Activated B cell treated with CpG ODN at 0.5 μM for 24 hours (primary cell): ENCODE results near the gene ATAD1. TPM values are rescaled to one million over a fixed set of nuclear protein-coding genes. Genes with fewer than 3 reads are reported as not detected.
A peak's percentile ranks its signal among the peaks of the same experiment; 100 is the strongest.
"Not testable (repeated sequence)": the region's sequence is repeated elsewhere in the genome, so short reads cannot be mapped to it uniquely, and the experiment has no call there.

Source experiments
- ATAC-seq: fragments of 200-7000 bp; cut with Tn5 transposase; one replicate; pipeline ENCODE4 v1.10.0; 2021; ENCODE audit warnings: low read depth, mild to moderate bottlenecking, moderate library complexity
- CTCF ChIA-PET: fragments of 350-600 bp; sonication (Branson Sonifier 250); formaldehyde crosslinking; loops from one replicate; lab custom pipeline; 2021; ENCODE audit warnings: antibody characterized with exemption; lab: Charles Lee
- POLR2A ChIA-PET: fragments of 350-600 bp; sonication (Branson Sonifier 250); formaldehyde crosslinking; loops from one replicate; lab custom pipeline; 2021; ENCODE audit warnings: antibody characterized with exemption; lab: Charles Lee
- DNase-seq: peaks from one replicate; pipeline ENCODE4 v3.0.0; 2022
- H3K27ac Mint-ChIP-seq: one replicate; pipeline ENCODE4 v1.8.0; 2020; ENCODE audit warnings: mixed read lengths
- H3K27me3 Mint-ChIP-seq: one replicate; pipeline ENCODE4 v1.8.0; 2021; ENCODE audit warnings: mixed read lengths
- H3K36me3 Mint-ChIP-seq: one replicate; pipeline ENCODE4 v1.8.0; 2021; ENCODE audit warnings: low read depth, mixed read lengths
- H3K4me1 Mint-ChIP-seq: one replicate; pipeline ENCODE4 v1.8.0; 2021; ENCODE audit warnings: mixed read lengths
- H3K4me3 Mint-ChIP-seq: one replicate; pipeline ENCODE4 v1.8.0; 2020; ENCODE audit warnings: mild to moderate bottlenecking, mixed read lengths
- H3K9me3 Mint-ChIP-seq: one replicate; pipeline ENCODE4 v1.8.0; 2020; ENCODE audit warnings: mixed read lengths
- CTCF ChIP-seq: fragments of 200-600 bp; IDR thresholded peaks from one replicate; pipeline ENCODE4 v1.8.0; 2022; ENCODE audit warnings: antibody characterized with exemption, mild to moderate bottlenecking
- intact Hi-C: fragments of 100-400 bp; cut with micrococcal nuclease; formaldehyde crosslinking; loops from one replicate; pipeline ENCODE4 v1.15.1; 2024
- total RNA-seq: library from RNA; stranded (reverse); gene quantifications from 2 replicates; pipeline ENCODE4 v1.2.3, GENCODE V29; 2022

ATAD1 gene
- total RNA-seq, 1 donor from 2014 or later = 42.6 TPM

DNA sequence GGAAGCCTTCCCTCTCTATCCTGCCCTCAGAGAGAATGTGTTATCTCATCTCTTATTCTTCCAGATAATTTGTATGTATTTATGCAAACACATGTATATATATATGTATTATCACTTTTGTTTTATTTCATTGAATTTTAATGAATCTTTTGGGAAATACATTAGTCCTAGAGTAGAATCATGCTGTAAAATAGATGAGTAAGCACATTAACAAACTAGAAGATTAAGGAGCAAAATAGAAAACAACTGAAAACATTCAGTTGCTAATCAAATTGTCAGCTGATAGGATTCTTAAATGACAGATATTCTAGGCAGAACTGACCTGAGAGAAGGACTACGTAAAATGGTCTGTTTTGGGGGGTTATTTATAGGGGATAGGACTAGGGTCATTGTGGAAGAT lies 34.1 kb upstream of the ATAD1 start:
- ATAC-seq (no peak), DNase-seq (no peak)
- ChIA-PET CTCF (interaction anchor here (0.9 to 6.3 kb wide), 4 partner anchors 11 to 712 kb away, joined by 3 to 62 read pairs (median 16); no protein-coding TSS in a partner anchor), POLR2A (no interaction called here)
- H3K4me1 Mint-ChIP-seq = peaks cover 5% of the 10 kb centered on the region
- no peak overlapping the region for H3K4me3 Mint-ChIP-seq
- H3K9me3 Mint-ChIP-seq = no peaks in the 10 kb centered on the region
- no peak for TF ChIP-seq CTCF
- H3K27me3 Mint-ChIP-seq = no peaks in the 10 kb centered on the region
- no peaks in the 10 kb centered on the region for H3K36me3 Mint-ChIP-seq
- H3K27ac Mint-ChIP-seq = no peak overlapping the region
- intact Hi-C loops = loop anchor here (10.0 kb wide), 1 partner anchor 833 kb away; no protein-coding TSS in a partner anchor

- H3K27me3 Mint-ChIP-seq = no peaks in the 10 kb centered on the region
- TF ChIP-seq CTCF = no peak
- no peak overlapping the region for H3K27ac Mint-ChIP-seq
- no peak overlapping the region for H3K4me3 Mint-ChIP-seq
- H3K9me3 Mint-ChIP-seq = no peaks in the 10 kb centered on the region
- H3K4me1 Mint-ChIP-seq = peaks cover 5% of the 10 kb centered on the region
- no peaks in the 10 kb centered on the region for H3K36me3 Mint-ChIP-seq
- intact Hi-C loops = loop anchor here (1.0 to 10.0 kb wide), 2 partner anchors 703 to 834 kb away; no protein-coding TSS in a partner anchor
- ATAC-seq (peak; percentile 77), DNase-seq (no peak)
- ChIA-PET CTCF (interaction anchor here (0.9 to 6.3 kb wide), 9 partner anchors 10 to 985 kb away, joined by 3 to 62 read pairs (median 4); no protein-coding TSS in a partner anchor), POLR2A (interaction anchor here (2.3 kb wide), 1 partner anchor 12 kb away, joined by 9 read pairs; the partner anchor contains the start of genes KLLN and PTEN)
Measured at GRCh38 chr10:87850742-87851205, 32.7 kb upstream of the ATAD1 start.

GRCh38 chr10:87849001-87849400 lies 31.0 kb upstream of the ATAD1 start:
- ChIA-PET CTCF (interaction anchor here (4.7 to 6.3 kb wide), 2 partner anchors 540 to 704 kb away, joined by 28 to 62 read pairs; no protein-coding TSS in a partner anchor), POLR2A (interaction anchor here (2.3 kb wide), 1 partner anchor 14 kb away, joined by 9 read pairs; the partner anchor contains the start of genes KLLN and PTEN)
- Mint-ChIP-seq H3K9me3 (no peaks in the 10 kb centered on the region), H3K4me3 (no peak overlapping the region), H3K27me3 (no peaks in the 10 kb centered on the region), H3K27ac (no peak overlapping the region), H3K4me1 (peaks cover 5% of the 10 kb centered on the region), H3K36me3 (no peaks in the 10 kb centered on the region)
- intact Hi-C loops = no loop called here
- ATAC-seq (no peak), DNase-seq (no peak)
- no peak for TF ChIP-seq CTCF

DNA sequence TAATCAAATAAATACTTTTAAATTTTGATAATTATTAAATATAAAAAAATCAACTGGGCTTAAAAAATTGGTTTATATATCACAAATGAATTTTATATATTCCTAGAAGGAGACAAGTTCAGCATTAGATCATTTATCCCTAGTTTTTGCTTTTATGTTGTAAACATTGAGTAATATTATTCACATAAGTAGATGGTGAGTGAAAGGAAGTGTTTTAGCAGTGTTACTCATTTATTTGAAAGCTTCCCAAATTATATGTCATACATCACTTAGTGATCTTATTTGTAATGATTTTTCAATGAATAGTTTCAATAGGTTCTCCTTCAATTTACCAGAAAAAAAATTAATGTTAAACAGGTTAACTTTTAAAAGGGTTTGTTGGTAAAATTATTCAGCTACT lies 29.5 kb upstream of the ATAD1 start:
- intact Hi-C loops = no loop called here
- DNase-seq (no peak), ATAC-seq (no peak)
- no peak overlapping the region for H3K4me3 Mint-ChIP-seq
- POLR2A ChIA-PET = no interaction called here
- H3K27ac Mint-ChIP-seq = no peak overlapping the region
- CTCF ChIA-PET = interaction anchor here (6.3 kb wide), 1 partner anchor 706 kb away, joined by 62 read pairs; no protein-coding TSS in a partner anchor
- H3K27me3 Mint-ChIP-seq = no peaks in the 10 kb centered on the region
- TF ChIP-seq CTCF = no peak
- H3K9me3 Mint-ChIP-seq = no peaks in the 10 kb centered on the region
- H3K36me3 Mint-ChIP-seq = no peaks in the 10 kb centered on the region
- H3K4me1 Mint-ChIP-seq = peaks cover 5% of the 10 kb centered on the region

DNA sequence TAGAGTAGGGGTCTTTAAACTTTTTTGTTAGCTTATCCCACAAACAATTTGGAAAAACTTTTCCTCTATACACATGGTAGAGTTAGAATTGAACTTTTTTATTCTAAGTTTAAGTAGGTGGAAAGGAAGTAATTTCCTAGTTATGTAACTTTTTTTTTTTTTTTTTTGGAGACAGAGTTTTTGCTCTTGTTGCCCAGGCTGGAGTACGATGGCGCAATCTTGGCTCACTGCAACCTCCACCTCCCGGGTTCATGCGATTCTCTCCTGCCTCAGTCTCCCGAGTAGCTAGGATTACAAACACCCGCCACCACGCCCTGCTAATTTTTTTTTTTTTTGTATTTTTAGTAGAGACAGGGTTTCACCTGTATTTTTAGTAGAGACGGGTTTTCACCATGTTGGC lies 28.7 kb upstream of the ATAD1 start:
- H3K9me3 Mint-ChIP-seq, DNase-seq, H3K4me1 Mint-ChIP-seq, H3K27ac Mint-ChIP-seq, POLR2A ChIA-PET, H3K4me3 Mint-ChIP-seq, intact Hi-C loops, H3K27me3 Mint-ChIP-seq, H3K36me3 Mint-ChIP-seq, ATAC-seq: not testable (repeated sequence)
- CTCF ChIA-PET = interaction anchor here (0.6 to 0.7 kb wide), 2 partner anchors 195 to 235 kb away, joined by 3 to 4 read pairs; no protein-coding TSS in a partner anchor
